HL-60 (cell line): Measurements from ENCODE around the gene ANKRD55.

ENCODE experiments used
- CTCF ChIP-seq: IDR thresholded peaks from one replicate; pipeline ENCODE4 v1.5.1; 2011; ENCODE audit warnings: low read length, control low read depth, inconsistent platforms; ENCODE audit not compliant: insufficient read depth
- GABPA ChIP-seq: IDR thresholded peaks from 2 replicates; pipeline ENCODE4 v1.6.1; 2012; ENCODE audit warnings: low read depth
- POLR2AphosphoS5 ChIP-seq: IDR thresholded peaks from 2 replicates; pipeline ENCODE4 v1.6.1; 2012; ENCODE audit warnings: low read depth
- REST ChIP-seq: IDR thresholded peaks from 2 replicates; pipeline ENCODE4 v1.6.1; 2012; ENCODE audit warnings: low read depth; ENCODE audit not compliant: insufficient replicate concordance
- SPI1 ChIP-seq: IDR thresholded peaks from 2 replicates; pipeline ENCODE4 v1.6.1; 2012; ENCODE audit warnings: low read depth, mild to moderate bottlenecking, borderline replicate concordance

- no peak for TF ChIP-seq CTCF
- no peak for TF ChIP-seq REST
- TF ChIP-seq POLR2AphosphoS5 = no peak
- TF ChIP-seq GABPA = no peak
- TF ChIP-seq SPI1 = no peak
Measured at GRCh38 chr5:56143373-56143714, 89.8 kb downstream of the ANKRD55 start.
